Measurements from ENCODE around the gene DGCR2.

Gene DGCR2

GRCh38 chr22:18997925-18998315, 124.3 kb downstream of the DGCR2 start:
- TF ChIP-seq ZFX (IDR thresholded peaks at IDR 0.05) (no peak), CTCF (conservative IDR thresholded peaks at IDR 0.05) (no peak)
- no peak overlapping the region for H3K27ac ChIP-seq

- H3K27ac ChIP-seq: no peak overlapping the region
- TF ChIP-seq ZFX (IDR thresholded peaks at IDR 0.05) (no peak), CTCF (conservative IDR thresholded peaks at IDR 0.05) (no peak)
These were observed 124.8 kb downstream of the DGCR2 start for GRCh38 chr22:18997306-18997924.

GRCh38 chr22:18996376-18996900, 125.8 kb downstream of the DGCR2 start:
- H3K27ac ChIP-seq: no peak overlapping the region
- TF ChIP-seq ZFX (IDR thresholded peaks at IDR 0.05): no peak
- TF ChIP-seq CTCF (conservative IDR thresholded peaks at IDR 0.05): no peak

GRCh38 chr22:18995327-18995711, 126.9 kb downstream of the DGCR2 start:
- H3K27ac ChIP-seq: no peak overlapping the region
- no peak for TF ChIP-seq ZFX (IDR thresholded peaks at IDR 0.05)
- no peak for TF ChIP-seq CTCF (conservative IDR thresholded peaks at IDR 0.05)

GRCh38 chr22:18994701-18995326, 127.4 kb downstream of the DGCR2 start:
- H3K27ac ChIP-seq: no peak overlapping the region
- no peak for TF ChIP-seq ZFX (IDR thresholded peaks at IDR 0.05)
- no peak for TF ChIP-seq CTCF (conservative IDR thresholded peaks at IDR 0.05)

GRCh38 chr22:18994056-18994455, 128.2 kb downstream of the DGCR2 start:
- H3K27ac ChIP-seq: no peak overlapping the region
- TF ChIP-seq CTCF (conservative IDR thresholded peaks at IDR 0.05) (no peak), ZFX (IDR thresholded peaks at IDR 0.05) (no peak)

GRCh38 chr22:18992543-18993198, 129.5 kb downstream of the DGCR2 start:
- H3K27ac ChIP-seq: no peak overlapping the region
- TF ChIP-seq ZFX (IDR thresholded peaks at IDR 0.05) (no peak), CTCF (conservative IDR thresholded peaks at IDR 0.05) (no peak)

All from C4-2B (cell line).